HepG2 (cell line): ENCODE measurements around the gene ZBTB32. TPM values are rescaled to one million over a fixed set of nuclear protein-coding genes. Genes with fewer than 3 reads are reported as not detected.

Experiments used
- ADNP ChIP-seq: sonication (generic); formaldehyde crosslinking; IDR thresholded peaks from 2 replicates; pipeline ENCODE4 v1.4.0; 2020; ENCODE audit warnings: missing genetic modification reagents
- DR1 ChIP-seq: sonication (generic); formaldehyde crosslinking; IDR thresholded peaks from 2 replicates; pipeline ENCODE4 v1.8.0; 2021; ENCODE audit warnings: mild to moderate bottlenecking, missing genetic modification reagents, inconsistent platforms
- E2F1 ChIP-seq: sonication (generic); formaldehyde crosslinking; IDR thresholded peaks from 2 replicates; pipeline ENCODE4 v1.5.0; 2020; ENCODE audit warnings: missing genetic modification reagents
- GATAD2A ChIP-seq: IDR thresholded peaks from 2 replicates; pipeline ENCODE4 v1.6.1; 2016
- IKZF5 ChIP-seq: IDR thresholded peaks from 2 replicates; pipeline ENCODE4 v1.6.1; 2018; ENCODE audit warnings: missing genetic modification reagents, mild to moderate bottlenecking, missing compliant biosample characterization
- KAT2B ChIP-seq: fragments of 150-350 bp; IDR thresholded peaks from 2 replicates; pipeline ENCODE4 v1.6.1; 2014; ENCODE audit warnings: low read depth, low read length, borderline replicate concordance
- NFATC3 ChIP-seq: sonication (generic); formaldehyde crosslinking; IDR thresholded peaks from 2 replicates; pipeline ENCODE4 v1.5.1; 2020; ENCODE audit warnings: mild to moderate bottlenecking, missing genetic modification reagents
- PHF21A ChIP-seq: sonication (generic); formaldehyde crosslinking; IDR thresholded peaks from 2 replicates; pipeline ENCODE4 v1.5.0; 2020; ENCODE audit warnings: mild to moderate bottlenecking, missing genetic modification reagents
- SMAD3 ChIP-seq: sonication (generic); formaldehyde crosslinking; IDR thresholded peaks from 2 replicates; pipeline ENCODE4 v1.4.0; 2020; ENCODE audit warnings: missing genetic modification reagents
- TFDP1 ChIP-seq: IDR thresholded peaks from 2 replicates; pipeline ENCODE4 v1.6.1; 2016; ENCODE audit warnings: missing compliant biosample characterization, missing genetic modification reagents, borderline replicate concordance
- XRCC5 ChIP-seq: fragments of 200-400 bp; formaldehyde crosslinking; optimal IDR thresholded peaks from 2 replicates; pipeline ENCODE3; 2017; ENCODE audit warnings: mild to moderate bottlenecking, low read length
- ZBTB7B ChIP-seq: sonication (generic); formaldehyde crosslinking; IDR thresholded peaks from 2 replicates; pipeline ENCODE4 v1.4.0; 2020; ENCODE audit warnings: missing genetic modification reagents
- ZNF318 ChIP-seq: sonication (generic); formaldehyde crosslinking; IDR thresholded peaks from 2 replicates; pipeline ENCODE4 v1.4.0; 2020; ENCODE audit warnings: mild to moderate bottlenecking, missing genetic modification reagents
- ZNF329 ChIP-seq: sonication (generic); formaldehyde crosslinking; IDR thresholded peaks from 2 replicates; pipeline ENCODE4 v1.9.0; 2021; ENCODE audit warnings: low read depth, mild to moderate bottlenecking, missing genetic modification reagents
- ZNF672 ChIP-seq: sonication (generic); formaldehyde crosslinking; IDR thresholded peaks from 2 replicates; pipeline ENCODE4 v1.8.1; 2022; ENCODE audit warnings: missing genetic modification reagents
- ZNF691 ChIP-seq: sonication (generic); formaldehyde crosslinking; IDR thresholded peaks from 2 replicates; pipeline ENCODE4 v1.4.0; 2020; ENCODE audit warnings: missing genetic modification reagents, low read depth, mild to moderate bottlenecking, borderline replicate concordance
- ZNF777 ChIP-seq: sonication (generic); formaldehyde crosslinking; IDR thresholded peaks from 2 replicates; pipeline ENCODE4 v1.4.0; 2020; ENCODE audit warnings: missing genetic modification reagents
- polyA plus RNA-seq, 8 experiments: library from polyadenylated mRNA; depleted of rRNA in 3 of 8; stranded (reverse) in 7 of 8; unstranded in 1 of 8; fragments of >200 nt; fragmentation: Illumina TruSeq in 4 of 8; extraction: Trizol in 4 of 8; gene quantifications; 2 replicates each; pipeline versions ENCODE4 v1.2.1 to v1.2.3, GENCODE V29; 2011 to 2016; ENCODE audit warnings: low read depth in 4 of 8, missing spikeins in 1 of 8, mixed read lengths in 1 of 8; ENCODE audit not compliant: insufficient read depth in 1 of 8
- total RNA-seq, 5 experiments: library from RNA; depleted of rRNA; stranded (reverse); fragments of >200 nt; fragmentation: Illumina TruSeq; extraction: Trizol; gene quantifications; 2 replicates each; pipeline ENCODE4 v1.2.3, GENCODE V29; 2016; ENCODE audit warnings: low read depth in 1 of 5

ZBTB32 gene
- total and polyA plus RNA-seq, 2 of the 13 experiments (the other 11 are each of a cell fraction or from before 2014, with no cell fraction given), result not detected

- TF ChIP-seq E2F1 (CRISPR knock-in tag) (peak; percentile 60; the same call in 1 of the 2 replicates), ADNP (no peak), ZNF329 (CRISPR knock-in tag) (peak; percentile 84; the same call in 1 of the 2 replicates), ZNF672 (CRISPR knock-in tag) (no peak), ZNF318 (CRISPR knock-in tag) (no peak; the same call in 1 of the 2 replicates), DR1 (CRISPR knock-in tag) (peak; percentile 96), XRCC5 (peak; percentile 44), NFATC3 (CRISPR knock-in tag) (peak; percentile 38; the same call in 1 of the 2 replicates), TFDP1 (peak; percentile 86; the same call in 1 of the 2 replicates), GATAD2A (peak; percentile 30), PHF21A (CRISPR knock-in tag) (peak; percentile 74; the same call in 1 of the 2 replicates), IKZF5 (CRISPR knock-in tag) (peak; percentile 78), SMAD3 (CRISPR knock-in tag) (no peak), ZBTB7B (peak; percentile 69), ZNF691 (CRISPR knock-in tag) (no peak), ZNF777 (CRISPR knock-in tag) (peak; percentile 97), KAT2B (no peak)
Measured at GRCh38 chr19:35740423-35741202, 36.3 kb downstream of the ZBTB32 start (continued).
